HL-60 (cell line): ENCODE measurements around the gene SLC22A12.

ENCODE experiments used
- CTCF ChIP-seq: IDR thresholded peaks from one replicate; pipeline ENCODE4 v1.5.1; 2011; ENCODE audit warnings: low read length, control low read depth, inconsistent platforms; ENCODE audit not compliant: insufficient read depth
- GABPA ChIP-seq: IDR thresholded peaks from 2 replicates; pipeline ENCODE4 v1.6.1; 2012; ENCODE audit warnings: low read depth
- POLR2AphosphoS5 ChIP-seq: IDR thresholded peaks from 2 replicates; pipeline ENCODE4 v1.6.1; 2012; ENCODE audit warnings: low read depth
- REST ChIP-seq: IDR thresholded peaks from 2 replicates; pipeline ENCODE4 v1.6.1; 2012; ENCODE audit warnings: low read depth; ENCODE audit not compliant: insufficient replicate concordance

- TF ChIP-seq CTCF (no peak), REST (no peak), GABPA (no peak), POLR2AphosphoS5 (no peak)
These were observed 31.5 kb upstream of the SLC22A12 start for GRCh38 chr11:64559351-64560138.
